Activated T-helper 2 cell treated with anti-CD3 and anti-CD28 coated beads, Interferon-gamma antibody, Interleukin-2, Interleukin-4, amounts not matched to agents 10 μg/mL and 5 μg/mL and 100 μg/mL, durations not matched to agents 14 hours and 24 hours and 36 hours (primary cell): Measurements from ENCODE around the gene SLC2A9. TPM values are rescaled to one million over a fixed set of nuclear protein-coding genes. Genes with fewer than 3 reads are reported as not detected.

Experiments used
- DNase-seq: peaks from one replicate; pipeline ENCODE4 v3.0.0; 2021; ENCODE audit warnings: low spot score
- H3K27ac Mint-ChIP-seq: one replicate; pipeline ENCODE4 v1.8.0; 2021; ENCODE audit warnings: mixed read lengths
- H3K27me3 Mint-ChIP-seq: one replicate; pipeline ENCODE4 v1.8.0; 2021; ENCODE audit warnings: low read depth, mixed read lengths
- H3K36me3 Mint-ChIP-seq: one replicate; pipeline ENCODE4 v1.8.0; 2021; ENCODE audit warnings: low read depth, mixed read lengths
- H3K4me1 Mint-ChIP-seq: one replicate; pipeline ENCODE4 v1.8.0; 2021; ENCODE audit warnings: low read depth, mixed read lengths
- H3K4me3 Mint-ChIP-seq: one replicate; pipeline ENCODE4 v1.8.0; 2021; ENCODE audit warnings: low read depth, mild to moderate bottlenecking, moderate library complexity, mixed read lengths
- H3K9me3 Mint-ChIP-seq: one replicate; pipeline ENCODE4 v1.8.0; 2021; ENCODE audit warnings: mixed read lengths
- intact Hi-C: fragments of 100-400 bp; cut with micrococcal nuclease; formaldehyde crosslinking; loops from one replicate; pipeline ENCODE4 v1.15.1; 2023
- total RNA-seq: library from RNA; stranded (reverse); gene quantifications from 2 replicates; pipeline ENCODE4 v1.2.3, GENCODE V29; 2022

The SLC2A9 gene
- total RNA-seq, 1 donor from 2014 or later, result 1.3 TPM

GRCh38 chr4:9861561-9861960, 159.7 kb downstream of the SLC2A9 start:
- no peak for DNase-seq
- Mint-ChIP-seq H3K4me1 (no peaks in the 10 kb centered on the region), H3K4me3 (no peak overlapping the region), H3K27ac (no peak overlapping the region), H3K36me3 (no peaks in the 10 kb centered on the region), H3K27me3 (no peaks in the 10 kb centered on the region), H3K9me3 (no peaks in the 10 kb centered on the region)
- intact Hi-C loops, result no loop called here

- Mint-ChIP-seq H3K36me3 (no peaks in the 10 kb centered on the region), H3K27ac (no peak overlapping the region), H3K4me1 (no peaks in the 10 kb centered on the region), H3K4me3 (no peak overlapping the region), H3K9me3 (no peaks in the 10 kb centered on the region), H3K27me3 (no peaks in the 10 kb centered on the region)
- intact Hi-C loops, result no loop called here
- DNase-seq, result no peak
Observed at GRCh38 chr4:9859810-9860209, 161.5 kb downstream of the SLC2A9 start.

GRCh38 chr4:9849538-9849920, 171.8 kb downstream of the SLC2A9 start:
- Mint-ChIP-seq H3K4me3 (no peak overlapping the region), H3K4me1 (no peaks in the 10 kb centered on the region), H3K9me3 (no peaks in the 10 kb centered on the region), H3K27me3 (peaks cover 10% of the 10 kb centered on the region), H3K36me3 (no peaks in the 10 kb centered on the region), H3K27ac (no peak overlapping the region)
- DNase-seq, result no peak
- intact Hi-C loops, result no loop called here

- intact Hi-C loops, result no loop called here
- Mint-ChIP-seq H3K4me1 (no peaks in the 10 kb centered on the region), H3K27me3 (no peaks in the 10 kb centered on the region), H3K4me3 (no peak overlapping the region), H3K9me3 (no peaks in the 10 kb centered on the region), H3K36me3 (no peaks in the 10 kb centered on the region), H3K27ac (no peak overlapping the region)
- no peak for DNase-seq
Observed at GRCh38 chr4:9847968-9848748, 173.1 kb downstream of the SLC2A9 start.

GRCh38 chr4:9845791-9846493, 175.4 kb downstream of the SLC2A9 start:
- DNase-seq, result no peak
- intact Hi-C loops, result no loop called here

GRCh38 chr4:9841072-9841471, 180.2 kb downstream of the SLC2A9 start:
- intact Hi-C loops, result no loop called here
- peaks cover 5% of the 10 kb centered on the region for H3K27me3 Mint-ChIP-seq
- no peak overlapping the region for H3K4me3 Mint-ChIP-seq
- H3K36me3 Mint-ChIP-seq, result no peaks in the 10 kb centered on the region
- H3K27ac Mint-ChIP-seq, result no peak overlapping the region
- peaks cover 23% of the 10 kb centered on the region for H3K9me3 Mint-ChIP-seq
- no peaks in the 10 kb centered on the region for H3K4me1 Mint-ChIP-seq
- DNase-seq, result no peak

More at GRCh38 chr4:9845791-9846493, 175.4 kb downstream of the SLC2A9 start:
- no peaks in the 10 kb centered on the region for H3K36me3 Mint-ChIP-seq
- peaks cover 11% of the 10 kb centered on the region for H3K9me3 Mint-ChIP-seq
- no peak overlapping the region for H3K27ac Mint-ChIP-seq
- H3K4me1 Mint-ChIP-seq, result no peaks in the 10 kb centered on the region
- peaks cover 1% of the 10 kb centered on the region for H3K27me3 Mint-ChIP-seq
- H3K4me3 Mint-ChIP-seq, result no peak overlapping the region

- peaks cover 4% of the 10 kb centered on the region for H3K27me3 Mint-ChIP-seq
- no peaks in the 10 kb centered on the region for H3K36me3 Mint-ChIP-seq
- H3K9me3 Mint-ChIP-seq, result peaks cover 8% of the 10 kb centered on the region
- H3K27ac Mint-ChIP-seq, result no peak overlapping the region
- intact Hi-C loops, result no loop called here
- no peak overlapping the region for H3K4me3 Mint-ChIP-seq
- no peak for DNase-seq
- no peaks in the 10 kb centered on the region for H3K4me1 Mint-ChIP-seq
Observed at GRCh38 chr4:9835430-9835829, 185.9 kb downstream of the SLC2A9 start.

- H3K4me1 Mint-ChIP-seq, result no peaks in the 10 kb centered on the region
- H3K4me3 Mint-ChIP-seq, result no peak overlapping the region
- no peak overlapping the region for H3K27ac Mint-ChIP-seq
- no peaks in the 10 kb centered on the region for H3K9me3 Mint-ChIP-seq
- no peak for DNase-seq
- H3K36me3 Mint-ChIP-seq, result no peaks in the 10 kb centered on the region
- intact Hi-C loops, result no loop called here
- H3K27me3 Mint-ChIP-seq, result peaks cover 7% of the 10 kb centered on the region
Observed at GRCh38 chr4:9833421-9833820, 187.9 kb downstream of the SLC2A9 start.

GRCh38 chr4:9832640-9833039, 188.7 kb downstream of the SLC2A9 start:
- Mint-ChIP-seq H3K27me3 (peaks cover 11% of the 10 kb centered on the region), H3K27ac (no peak overlapping the region), H3K4me1 (no peaks in the 10 kb centered on the region), H3K36me3 (no peaks in the 10 kb centered on the region), H3K9me3 (no peaks in the 10 kb centered on the region), H3K4me3 (no peak overlapping the region)
- intact Hi-C loops, result no loop called here
- DNase-seq, result no peak

- H3K9me3 Mint-ChIP-seq, result no peaks in the 10 kb centered on the region
- no peak for DNase-seq
- peaks cover 17% of the 10 kb centered on the region for H3K4me1 Mint-ChIP-seq
- H3K27ac Mint-ChIP-seq, result no peak overlapping the region
- no peak overlapping the region for H3K4me3 Mint-ChIP-seq
- no peaks in the 10 kb centered on the region for H3K36me3 Mint-ChIP-seq
- intact Hi-C loops, result no loop called here
- H3K27me3 Mint-ChIP-seq, result peaks cover 39% of the 10 kb centered on the region
Observed at GRCh38 chr4:9826551-9826950, 194.7 kb downstream of the SLC2A9 start.

- DNase-seq, result peak; percentile 11
- intact Hi-C loops, result loop anchor here (1.0 kb wide), 1 partner anchor 12 kb away; no protein-coding TSS in a partner anchor
- Mint-ChIP-seq H3K36me3 (no peaks in the 10 kb centered on the region), H3K4me1 (peaks cover 17% of the 10 kb centered on the region), H3K9me3 (no peaks in the 10 kb centered on the region), H3K27me3 (peaks cover 48% of the 10 kb centered on the region), H3K27ac (no peak overlapping the region), H3K4me3 (no peak overlapping the region)
Observed at GRCh38 chr4:9825049-9825448, 196.2 kb downstream of the SLC2A9 start.

- Mint-ChIP-seq H3K27ac (no peak overlapping the region), H3K9me3 (no peaks in the 10 kb centered on the region), H3K27me3 (peaks cover 52% of the 10 kb centered on the region), H3K4me3 (no peak overlapping the region), H3K36me3 (no peaks in the 10 kb centered on the region), H3K4me1 (peaks cover 9% of the 10 kb centered on the region)
- DNase-seq, result no peak
- intact Hi-C loops, result no loop called here
Observed at GRCh38 chr4:9820343-9820742, 201.0 kb downstream of the SLC2A9 start.

- H3K27ac Mint-ChIP-seq, result no peak overlapping the region
- intact Hi-C loops, result no loop called here
Observed at GRCh38 chr4:9816285-9816684, 205.0 kb downstream of the SLC2A9 start.

More at GRCh38 chr4:9816285-9816684, 205.0 kb downstream of the SLC2A9 start:
- H3K4me1 Mint-ChIP-seq, result peaks cover 15% of the 10 kb centered on the region
- H3K36me3 Mint-ChIP-seq, result no peaks in the 10 kb centered on the region
- no peak overlapping the region for H3K4me3 Mint-ChIP-seq
- H3K9me3 Mint-ChIP-seq, result no peaks in the 10 kb centered on the region
- H3K27me3 Mint-ChIP-seq, result peaks cover 45% of the 10 kb centered on the region
- no peak for DNase-seq
